Stimulated activated CD4-positive, alpha-beta T cell treated with anti-CD3 and anti-CD28 coated beads, TNF-alpha, amount 100 ng/mL, for 24 hours (primary cell): ENCODE data around the gene HMG20A.

Source experiments
- DNase-seq, 3 experiments: peaks; one replicate each; pipeline ENCODE4 v3.0.0-alpha.2; 2020; ENCODE audit warnings: low read depth in 3 of 3

The HMG20A gene

DNA sequence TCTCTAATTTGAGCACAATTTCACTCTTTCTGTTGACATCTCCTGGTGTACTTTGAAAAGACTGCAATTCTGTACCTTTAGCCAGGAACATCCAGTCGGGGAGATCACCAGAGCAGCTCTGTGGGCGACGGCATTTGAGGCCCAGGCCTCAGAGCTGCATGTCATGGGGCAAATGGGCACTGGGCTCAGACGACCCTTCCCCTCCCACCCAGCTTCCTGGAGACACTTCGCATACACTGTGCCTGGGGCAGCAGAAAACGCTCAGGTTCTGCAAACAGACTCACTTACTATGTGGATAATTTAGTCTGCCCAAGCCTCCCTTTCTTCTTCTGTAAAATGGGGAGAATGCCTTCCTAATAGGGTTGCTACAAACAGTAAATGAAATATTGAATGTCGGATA, 96.9 kb downstream of the HMG20A start:
- no peak for DNase-seq

DNA sequence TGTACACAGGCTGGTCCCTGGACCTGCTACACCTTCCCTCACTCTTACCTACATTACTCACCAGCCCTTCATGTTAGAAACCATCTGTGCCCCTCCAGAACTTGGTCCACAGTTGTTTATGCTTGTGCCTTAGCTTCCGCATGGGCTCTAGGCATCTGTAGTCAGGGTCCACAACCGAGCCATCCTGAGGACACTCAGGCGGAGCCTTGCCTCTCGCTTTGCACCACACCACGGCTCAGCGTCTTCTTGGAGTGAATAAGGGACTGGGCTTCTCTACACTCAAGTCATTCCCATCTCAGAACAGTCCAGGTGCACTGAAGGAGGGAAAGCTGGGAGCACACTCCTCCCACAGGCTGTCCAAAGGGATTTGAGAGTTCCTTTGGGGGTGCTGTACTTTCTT, 97.8 kb downstream of the HMG20A start:
- no peak for DNase-seq

DNA sequence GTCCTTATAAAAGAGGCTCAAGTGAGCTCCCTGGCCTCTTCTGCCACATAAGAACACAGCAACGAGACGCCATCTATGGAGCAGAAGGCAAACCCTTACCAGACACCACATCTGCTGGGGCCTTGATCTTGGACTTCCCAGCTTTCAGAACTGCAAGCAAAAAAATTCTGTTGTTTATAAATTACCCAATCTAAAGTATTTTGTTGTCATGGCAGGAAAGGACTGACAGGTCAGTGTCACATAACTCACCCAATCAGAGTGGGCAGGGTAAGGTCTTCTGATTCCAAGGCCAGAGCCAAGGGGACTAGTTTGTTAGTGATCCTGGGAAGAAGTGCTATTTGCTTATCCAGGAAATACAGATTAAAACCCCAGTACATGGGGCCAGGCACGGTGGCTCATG, 98.9 kb downstream of the HMG20A start:
- DNase-seq, result no peak

DNA sequence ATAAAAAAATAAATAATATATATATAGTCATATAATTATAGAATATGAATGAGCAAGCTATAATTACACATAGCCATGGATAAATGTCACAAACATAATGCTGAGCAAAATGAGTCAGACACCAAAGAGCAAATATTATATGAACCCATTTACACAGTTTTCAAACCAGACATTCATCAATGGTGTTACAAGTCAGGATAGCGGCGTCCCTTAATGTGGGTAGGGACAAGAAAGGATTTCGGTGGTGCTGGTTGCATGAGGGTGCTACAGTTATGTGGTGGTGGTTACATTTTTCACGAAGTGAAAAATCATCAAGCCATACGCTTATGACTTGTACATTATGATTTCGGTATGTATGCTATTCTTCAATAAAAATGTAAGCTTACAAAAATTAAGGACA, 100.5 kb downstream of the HMG20A start:
- no peak for DNase-seq

DNA sequence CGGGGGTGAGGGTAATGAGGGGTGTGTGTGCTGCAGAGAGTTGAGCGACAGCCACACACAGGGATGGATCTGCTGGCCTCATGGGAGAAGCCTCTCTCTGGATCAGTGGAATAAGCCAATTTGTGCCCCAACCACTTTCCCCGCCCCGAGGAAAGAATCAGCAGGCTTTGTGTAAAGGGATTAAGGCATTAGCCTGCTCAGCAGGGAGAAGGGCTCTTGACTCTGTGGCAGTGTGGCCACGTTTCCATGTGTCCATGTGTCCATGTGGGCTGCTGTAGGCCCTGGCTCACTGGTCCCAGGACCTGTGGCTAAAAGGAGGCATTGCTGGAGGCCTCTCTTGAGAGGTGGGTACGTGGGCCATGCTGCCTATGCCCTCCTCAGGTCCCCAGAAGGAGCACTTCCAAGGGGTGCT, 104.7 kb downstream of the HMG20A start:
- no peak for DNase-seq

DNA sequence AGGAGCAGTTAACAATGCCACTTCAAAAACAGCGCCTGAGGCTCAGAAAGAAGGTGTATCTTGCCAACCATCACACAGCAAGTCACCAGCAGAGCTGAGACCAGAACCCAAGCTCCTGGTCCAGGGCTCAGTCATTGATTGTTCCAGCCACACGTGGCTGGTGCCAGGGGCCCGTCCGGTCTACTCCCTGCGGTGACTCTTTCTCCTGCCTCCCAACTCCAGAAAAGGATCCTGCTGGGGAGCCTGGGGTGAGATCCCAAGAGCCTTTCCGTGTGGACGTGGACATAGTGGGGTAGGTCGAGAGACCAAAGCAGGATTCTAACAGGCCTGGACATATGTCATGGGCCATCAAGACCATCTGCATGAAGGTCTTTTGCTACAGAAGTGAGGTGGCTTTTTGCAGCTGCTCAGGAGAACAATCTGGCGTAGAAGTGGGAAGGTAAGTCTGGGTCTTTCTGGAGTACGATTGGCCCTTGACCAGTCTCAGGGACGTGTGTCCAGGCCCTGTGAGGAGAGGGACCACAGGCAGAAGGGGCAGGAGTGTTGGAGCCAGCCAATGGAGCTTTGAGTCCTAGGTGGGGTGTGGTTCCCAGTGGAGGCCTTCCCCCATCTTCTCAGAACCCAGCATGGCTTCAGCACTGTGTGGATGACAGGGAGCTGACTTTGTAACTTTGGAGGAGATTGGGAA, 105.4 kb downstream of the HMG20A start:
- no peak for DNase-seq

DNA sequence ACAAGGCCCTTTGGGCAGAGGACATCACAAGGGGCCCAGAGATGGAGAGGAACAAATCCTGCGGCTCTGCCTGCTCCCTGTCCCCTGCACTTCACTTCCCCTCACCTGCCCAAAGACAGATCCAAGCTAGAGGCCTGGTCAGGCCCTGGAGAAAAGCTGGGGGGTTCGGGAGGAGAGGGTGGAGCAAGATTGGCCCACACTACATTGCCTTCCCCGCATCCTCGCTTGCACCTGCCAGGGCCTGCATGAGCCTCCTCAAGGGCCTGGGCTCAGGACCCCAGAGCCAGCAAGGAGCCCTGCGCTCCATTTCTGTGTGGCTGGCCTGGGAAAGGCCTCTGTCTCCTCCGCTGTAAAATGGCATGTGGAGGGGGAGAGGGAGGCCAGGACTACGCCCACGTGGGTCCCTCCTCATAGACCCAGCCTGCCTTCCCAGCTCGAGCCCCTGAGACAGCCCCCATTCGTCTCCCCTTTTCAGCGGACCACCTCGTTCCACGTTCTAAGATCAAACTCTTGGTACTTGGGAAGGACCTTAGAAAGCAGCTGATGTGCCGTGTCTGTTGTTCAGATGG, 106.0 kb downstream of the HMG20A start:
- DNase-seq, result no peak

DNA sequence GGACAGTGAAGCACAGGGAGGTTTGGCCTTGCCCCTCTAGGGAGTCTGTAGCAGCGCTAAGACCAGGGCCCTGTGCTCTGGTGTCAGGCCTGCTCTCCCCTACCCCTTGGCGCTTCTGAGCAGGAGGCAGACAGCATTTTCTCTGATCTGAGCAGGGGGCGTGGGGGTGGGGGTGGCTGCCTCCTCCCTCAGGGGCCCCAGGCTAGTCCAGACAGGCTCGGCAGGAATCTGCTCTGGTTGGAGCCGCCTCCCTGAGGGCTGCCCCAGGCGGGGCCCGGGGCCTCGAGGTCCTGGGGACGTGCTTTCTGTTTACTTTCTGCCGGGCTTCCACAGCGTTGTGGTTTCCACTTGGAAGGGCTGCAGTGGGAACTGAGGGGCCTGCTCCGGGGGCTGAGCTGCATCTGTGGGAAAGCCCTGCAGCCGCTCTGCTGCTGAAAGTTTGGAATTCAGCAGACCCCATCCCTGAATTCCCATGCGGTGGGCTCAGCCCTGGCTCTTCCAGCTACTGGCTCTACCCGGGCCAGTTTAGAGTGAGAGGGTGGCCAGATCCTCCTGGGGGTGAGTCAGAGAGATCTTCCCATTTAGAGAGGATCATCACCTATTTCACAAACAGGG, 106.6 kb downstream of the HMG20A start:
- no peak for DNase-seq

DNA sequence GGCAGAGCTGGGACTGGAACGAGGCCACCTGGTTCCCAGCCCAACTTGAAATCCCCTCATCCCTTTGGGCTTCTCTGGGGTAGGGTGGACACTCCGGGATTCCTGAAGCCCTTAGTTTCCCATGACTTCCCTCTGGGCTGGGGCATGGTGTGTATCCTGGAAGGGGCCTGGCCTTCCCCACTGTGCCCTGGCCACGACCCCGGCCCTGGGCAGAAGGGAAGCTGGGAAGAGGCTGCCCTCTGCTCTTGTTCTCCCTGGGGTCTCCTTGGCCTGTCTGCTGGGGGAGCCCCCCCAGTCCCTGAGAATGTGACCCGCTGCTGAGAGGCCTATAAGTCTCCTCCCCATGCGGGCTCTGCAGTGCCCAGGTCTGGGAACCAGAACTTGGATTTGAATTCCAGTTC, 107.1 kb downstream of the HMG20A start:
- no peak for DNase-seq

DNA sequence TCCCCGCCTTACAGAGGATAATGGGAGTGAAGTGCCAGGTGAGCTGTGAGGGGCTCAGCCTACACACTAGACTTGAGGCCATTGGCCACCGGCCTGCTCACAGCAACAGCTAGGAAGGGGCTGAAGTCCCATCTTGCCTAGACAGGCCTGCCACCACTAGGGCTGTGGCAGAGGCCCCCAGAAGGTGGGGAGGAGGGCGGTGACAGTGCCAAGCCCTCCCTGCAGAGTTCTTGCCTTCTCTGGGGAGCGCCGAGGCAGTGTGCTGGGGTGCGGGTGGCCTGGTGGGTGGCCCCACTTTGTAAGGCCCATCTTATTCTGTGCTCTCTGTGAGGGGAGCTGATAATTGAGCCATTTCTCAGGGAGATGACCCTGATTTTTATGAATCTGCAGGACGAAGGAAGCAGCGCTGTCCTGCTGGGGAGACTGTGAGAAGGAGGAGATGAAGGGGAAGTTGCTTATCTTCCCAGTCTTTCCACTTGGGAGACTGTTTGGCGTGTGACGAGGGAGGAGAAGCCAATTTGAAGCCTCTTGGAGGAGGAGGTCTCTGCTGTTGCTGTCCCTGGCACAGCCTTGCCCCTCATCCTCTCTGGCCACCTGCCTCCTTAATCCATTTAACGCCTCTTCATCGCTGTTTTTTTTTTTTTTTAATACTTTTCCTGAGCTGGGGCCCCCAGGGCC, 107.7 kb downstream of the HMG20A start:
- no peak for DNase-seq

DNA sequence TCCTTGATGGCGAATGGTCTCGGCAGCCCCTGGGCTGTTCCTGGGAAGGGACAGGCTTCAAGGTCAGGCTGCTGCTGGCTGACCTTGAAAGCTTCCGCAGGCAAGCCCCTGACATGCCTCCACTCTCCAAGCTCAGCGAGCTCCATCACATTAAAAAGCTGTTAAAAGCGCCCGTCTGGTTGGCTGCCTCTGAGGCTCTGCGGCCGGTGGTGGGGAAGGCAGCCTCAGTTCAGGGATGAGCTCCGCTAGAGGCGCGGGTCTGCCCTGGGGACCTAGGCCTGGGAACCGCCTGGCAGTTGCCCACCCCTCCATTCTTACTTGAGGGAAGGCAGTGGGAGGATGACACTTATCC, 108.3 kb downstream of the HMG20A start:
- no peak for DNase-seq

DNA sequence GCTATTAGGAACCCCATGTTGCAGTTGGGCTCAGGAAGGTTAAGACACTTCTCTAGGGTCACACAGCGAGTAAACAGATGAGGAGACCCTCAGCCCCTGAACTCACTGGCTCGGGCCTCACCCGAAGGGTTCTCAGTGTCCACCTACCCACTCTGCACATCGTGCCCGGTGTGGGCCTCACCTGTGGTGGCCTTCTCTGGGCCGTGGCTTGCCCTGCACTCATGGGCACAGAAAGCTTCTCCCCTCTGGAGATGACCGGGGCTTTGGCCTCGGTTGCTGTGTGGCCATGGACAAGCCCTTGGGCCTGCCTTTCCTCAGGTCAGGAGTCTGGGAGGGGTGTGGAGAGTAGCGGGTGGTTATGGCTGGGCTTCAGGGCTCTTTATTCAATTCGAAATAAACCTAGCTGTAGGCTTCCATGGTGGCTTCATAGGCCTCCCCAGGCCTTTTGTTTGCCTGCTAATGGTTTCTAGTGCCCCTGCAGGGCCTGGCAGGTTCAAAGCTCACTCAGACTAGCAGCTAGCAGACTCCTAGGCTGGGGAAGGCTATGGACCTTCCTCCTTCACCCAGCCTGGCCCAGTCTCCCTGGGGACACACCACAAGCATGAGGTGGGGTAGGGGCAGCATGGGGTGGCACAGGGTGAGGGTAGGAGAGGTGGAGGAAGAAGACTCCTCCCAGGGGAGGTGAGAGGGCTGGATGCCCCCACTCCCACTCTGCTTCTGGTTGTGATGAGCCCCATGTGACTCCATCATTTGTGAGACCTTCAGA, 108.9 kb downstream of the HMG20A start:
- DNase-seq, result no peak

DNA sequence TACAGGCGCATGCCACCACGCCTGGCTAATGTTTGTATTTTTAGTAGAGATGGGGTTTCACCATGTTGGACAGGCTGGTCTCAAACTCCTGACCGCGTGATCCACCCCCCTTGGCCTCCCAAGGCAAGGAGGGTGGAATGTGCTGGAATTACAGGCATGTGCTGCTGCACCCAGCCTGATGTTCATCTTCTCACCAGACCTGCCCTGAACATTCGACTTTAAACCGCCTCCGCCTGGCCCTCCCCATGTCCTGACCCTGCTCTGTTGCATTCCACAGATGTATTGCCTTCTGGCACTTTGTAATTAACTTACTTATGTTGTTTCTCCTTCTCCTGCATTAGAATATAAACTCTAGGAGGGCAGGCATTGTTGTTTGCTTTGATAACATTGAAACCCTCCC, 109.9 kb downstream of the HMG20A start:
- DNase-seq, result no peak

DNA sequence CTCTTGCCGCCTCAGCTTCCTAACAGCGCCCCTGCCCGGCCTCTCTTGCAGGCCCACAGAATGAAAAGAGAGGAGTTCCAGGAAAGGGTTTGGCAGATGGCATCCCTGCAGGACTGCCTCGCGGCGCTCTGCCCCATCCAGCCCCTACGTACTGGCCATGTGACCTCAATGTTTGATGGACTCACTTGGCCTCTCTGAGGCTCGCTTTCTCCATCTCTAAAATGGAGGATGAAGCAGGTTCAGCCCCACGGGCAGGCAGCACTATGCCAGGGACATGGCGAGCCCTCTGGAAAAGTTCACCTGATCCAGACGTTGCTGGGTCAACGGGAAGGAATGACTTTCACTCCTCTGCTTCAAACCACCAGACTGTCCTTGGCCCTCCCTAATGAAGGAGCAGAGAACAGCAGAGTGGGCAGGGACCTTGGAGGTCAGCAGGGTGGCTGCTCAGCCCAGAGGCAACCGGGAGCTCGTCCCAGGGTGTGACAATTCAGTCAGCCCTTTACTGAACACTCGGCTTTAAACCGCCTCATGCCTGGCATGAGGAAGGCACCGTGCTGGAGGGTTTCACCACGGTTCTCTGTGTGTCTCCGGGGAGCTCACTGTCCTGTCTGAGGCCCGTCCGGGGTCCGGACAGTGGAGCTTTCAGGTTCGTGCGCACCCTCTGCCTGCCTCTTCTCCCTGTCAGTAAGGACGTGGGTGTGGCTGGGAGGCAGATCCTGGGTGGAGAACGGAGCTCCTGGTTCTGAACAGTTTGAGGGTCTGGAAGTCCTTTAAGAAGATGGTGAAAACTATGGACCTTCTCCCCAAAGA, 110.7 kb downstream of the HMG20A start:
- no peak for DNase-seq

DNA sequence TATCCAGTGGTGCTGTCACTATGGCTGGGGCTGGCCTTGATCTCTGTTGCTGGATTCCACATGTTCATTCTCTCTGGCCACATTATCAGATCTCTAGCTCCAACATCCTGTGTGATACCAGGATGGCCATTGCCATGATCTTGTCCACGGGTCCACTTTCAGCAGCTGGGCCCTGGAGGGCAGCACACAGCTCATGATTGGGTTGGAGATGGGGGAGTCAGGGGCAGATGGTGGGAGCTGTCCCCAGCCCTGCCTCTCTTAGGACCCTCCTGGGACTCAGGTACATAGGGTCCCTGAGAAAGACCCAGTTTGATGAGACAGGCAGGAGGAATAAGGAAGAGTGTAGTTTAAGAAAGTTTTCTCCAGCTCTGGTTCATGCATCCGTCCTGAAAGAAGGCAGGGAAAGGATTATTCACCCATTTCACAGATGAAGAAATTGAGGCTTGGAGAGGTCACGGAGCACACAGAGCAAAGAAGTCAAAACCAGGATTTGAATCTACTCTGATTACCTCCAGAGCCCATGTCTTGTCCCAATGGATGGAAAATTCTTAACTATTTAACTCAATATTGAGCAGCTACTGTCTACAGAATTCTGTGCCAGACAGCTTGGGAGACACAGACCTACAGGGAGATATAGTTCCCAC, 111.5 kb downstream of the HMG20A start:
- no peak for DNase-seq

DNA sequence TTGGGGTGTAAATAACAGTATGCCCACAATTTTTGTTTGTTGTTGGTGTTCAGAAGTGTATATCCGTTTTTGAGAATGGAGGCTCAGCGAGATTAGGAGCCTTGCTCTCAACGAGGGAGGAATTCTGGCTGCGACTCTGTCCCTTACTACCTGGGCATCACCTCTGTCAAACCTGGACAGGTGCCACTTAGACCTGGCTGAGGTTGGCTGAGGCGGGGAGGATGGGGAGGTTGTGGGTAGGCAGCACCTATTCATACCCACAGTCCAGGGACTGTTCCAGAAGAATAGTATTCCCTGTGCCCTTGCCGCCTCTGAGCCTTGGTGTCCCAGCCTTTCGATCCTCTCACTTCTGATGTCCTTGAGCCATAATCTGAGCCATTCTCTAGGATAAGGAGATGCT, 112.2 kb downstream of the HMG20A start:
- no peak for DNase-seq

DNA sequence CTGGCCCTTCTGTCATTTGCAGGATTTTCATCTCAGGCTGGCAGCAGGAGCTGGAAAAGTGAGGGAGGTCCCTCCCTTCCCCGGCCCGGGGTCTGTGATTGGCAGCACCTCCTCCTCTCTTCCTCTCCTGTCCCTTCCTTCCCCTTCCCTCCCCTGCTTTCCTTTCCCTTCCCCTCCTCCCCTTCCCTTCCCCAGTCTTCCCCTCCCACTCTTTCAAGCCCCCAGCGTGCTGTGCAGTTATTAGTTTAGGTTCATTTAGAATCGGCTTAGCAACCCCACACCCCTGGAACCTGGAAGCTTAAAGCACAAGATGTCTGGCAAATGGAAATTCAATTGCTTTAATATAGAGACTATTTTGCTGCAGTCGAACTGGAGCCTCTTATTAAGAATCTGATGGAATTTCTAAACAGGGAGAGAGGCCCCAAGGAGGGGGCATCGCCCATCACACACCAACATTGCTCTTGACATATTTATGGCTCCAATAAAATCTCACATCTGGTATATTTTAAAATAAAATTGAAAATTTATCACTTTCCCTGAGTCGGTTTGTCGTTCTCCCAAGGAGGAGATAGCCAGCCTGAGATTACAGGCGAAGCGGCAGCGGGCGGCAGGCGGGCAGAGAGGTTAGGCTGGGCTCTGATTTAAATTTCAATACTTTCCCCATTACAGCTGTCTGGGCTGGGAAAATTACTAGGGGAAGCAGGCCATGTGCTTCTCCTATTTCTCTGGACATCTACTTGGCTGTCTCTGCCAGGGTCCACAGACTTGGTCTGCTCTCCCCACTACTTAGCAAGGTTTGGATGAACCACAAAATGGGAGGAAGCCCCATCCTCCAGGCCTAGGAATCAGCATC, 113.1 kb downstream of the HMG20A start:
- no peak for DNase-seq
